ENCODE results near the gene MPL.

The MPL gene

DNA sequence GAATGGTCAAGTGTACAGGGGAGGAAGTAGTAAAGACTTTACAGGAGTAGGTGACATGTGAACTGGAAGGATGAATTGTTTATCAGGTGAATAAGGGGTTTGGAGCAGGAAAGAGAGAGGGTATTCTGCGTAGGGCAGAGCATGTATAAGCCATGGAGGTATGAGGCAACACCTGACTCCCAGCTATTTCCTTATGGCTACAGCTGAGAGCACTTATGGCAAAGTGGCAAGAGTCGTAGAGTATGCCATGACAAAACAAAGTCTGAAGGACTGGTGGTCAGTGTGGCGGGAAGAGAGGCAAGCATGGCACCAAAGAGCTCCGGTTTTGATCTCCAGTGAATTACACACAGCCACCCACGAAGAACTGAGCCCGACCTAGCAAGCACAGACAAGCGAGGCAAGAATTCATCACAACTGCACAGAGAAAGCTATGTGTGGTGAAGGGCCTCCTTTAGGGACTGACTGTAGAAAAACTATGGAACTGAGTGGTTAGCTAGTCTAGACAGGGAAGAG, 39.2 kb downstream of the MPL start:
- DNase-seq = no peak
- no peak overlapping the region for H3K4me3 ChIP-seq
- H3K4me1 ChIP-seq = no peaks in the 10 kb centered on the region
- intact Hi-C loops (cut with DNase I; ENCODE audit: low total_unique reads) = no loop called here
- no peaks in the 10 kb centered on the region for H3K9me3 ChIP-seq
- TF ChIP-seq CTCF (IDR thresholded peaks at IDR 0.05) = no peak
- H3K27ac ChIP-seq = no peak overlapping the region
- H3K27me3 ChIP-seq = no peaks in the 10 kb centered on the region
- H3K36me3 ChIP-seq = peaks cover 0 to 35% (median 6%) of the 10 kb centered on the region in 3 donors

GRCh38 chr1:43377831-43378230, 40.2 kb downstream of the MPL start:
- Histone ChIP-seq H3K4me1 (no peaks in the 10 kb centered on the region), H3K27ac (no peak overlapping the region)

GRCh38 chr1:43379476-43379875, 41.9 kb downstream of the MPL start:
- no peak overlapping the region for H3K4me3 ChIP-seq
- no peaks in the 10 kb centered on the region for H3K9me3 ChIP-seq
- no peak for TF ChIP-seq CTCF (IDR thresholded peaks at IDR 0.05)
- peaks cover 12 to 55% (median 33%) of the 10 kb centered on the region in 3 donors for H3K36me3 ChIP-seq
- intact Hi-C loops (cut with DNase I; ENCODE audit: low total_unique reads) = no loop called here
- H3K4me1 ChIP-seq = no peaks in the 10 kb centered on the region
- no peak for DNase-seq
- H3K27me3 ChIP-seq = no peaks in the 10 kb centered on the region
- H3K27ac ChIP-seq = no peak overlapping the region

More at GRCh38 chr1:43377831-43378230, 40.2 kb downstream of the MPL start:
- no peak for TF ChIP-seq CTCF (IDR thresholded peaks at IDR 0.05)
- Histone ChIP-seq H3K4me3 (no peak overlapping the region), H3K9me3 (no peaks in the 10 kb centered on the region), H3K36me3 (peaks cover 2 to 45% (median 17%) of the 10 kb centered on the region in 3 donors), H3K27me3 (no peaks in the 10 kb centered on the region)
- DNase-seq = no peak
- intact Hi-C loops (cut with DNase I; ENCODE audit: low total_unique reads) = no loop called here

DNA sequence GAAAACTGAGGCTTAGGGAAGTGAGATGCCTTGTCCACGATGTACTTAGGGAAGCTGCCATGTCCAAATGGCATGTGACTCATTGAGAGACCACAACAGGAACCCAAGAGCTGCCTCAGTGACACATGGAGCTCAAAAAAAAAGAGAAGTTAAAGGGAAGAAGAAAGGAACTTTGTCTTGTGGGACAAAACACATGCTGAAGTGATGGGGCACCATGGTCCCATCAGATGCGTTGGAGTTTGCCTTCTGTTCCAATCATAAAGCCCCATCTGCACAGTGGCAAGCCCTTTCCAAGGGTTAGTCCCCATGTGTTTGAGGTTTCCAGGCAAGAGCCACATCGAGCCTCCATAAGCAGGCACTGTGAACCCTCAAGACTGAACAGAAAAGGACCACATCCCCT, 44.0 kb downstream of the MPL start:
- no peak for TF ChIP-seq CTCF (IDR thresholded peaks at IDR 0.05)
- Histone ChIP-seq H3K36me3 (peaks cover 33 to 77% (median 51%) of the 10 kb centered on the region in 3 donors), H3K27me3 (no peaks in the 10 kb centered on the region), H3K4me3 (no peak overlapping the region), H3K4me1 (no peaks in the 10 kb centered on the region), H3K27ac (no peak overlapping the region), H3K9me3 (no peaks in the 10 kb centered on the region)
- DNase-seq = peak in 1 of 2 donors; percentile 36
- intact Hi-C loops (cut with DNase I; ENCODE audit: low total_unique reads) = loop anchor here (10.0 kb wide), 1 partner anchor 157 kb away; no protein-coding TSS in a partner anchor

GRCh38 chr1:43382027-43382779, 44.6 kb downstream of the MPL start:
- Histone ChIP-seq H3K27ac (no peak overlapping the region), H3K4me3 (no peak overlapping the region), H3K27me3 (no peaks in the 10 kb centered on the region), H3K9me3 (no peaks in the 10 kb centered on the region), H3K4me1 (peaks cover 0 to 1% (median 0%) of the 10 kb centered on the region in 4 donors), H3K36me3 (peaks cover 39 to 83% (median 57%) of the 10 kb centered on the region in 3 donors)
- intact Hi-C loops (cut with DNase I; ENCODE audit: low total_unique reads) = loop anchor here (10.0 kb wide), 1 partner anchor 157 kb away; no protein-coding TSS in a partner anchor
- TF ChIP-seq CTCF (IDR thresholded peaks at IDR 0.05) = no peak
- no peak for DNase-seq
